Liver (tissue), 9 donors: ENCODE data around the gene CALML5. TPM values are rescaled to one million over a fixed set of nuclear protein-coding genes. Genes with fewer than 3 reads are reported as not detected.

Experiments
- DNase-seq: peaks from one replicate; pipeline ENCODE4 v3.0.0-alpha.2; 2017; ENCODE audit warnings: low spot score
- H3K27ac ChIP-seq, 2 donors: one replicate each; pipeline ENCODE4 v1.7.0; 2013; ENCODE audit warnings: inconsistent platforms in 2 of 2, low read length in 2 of 2, control low read depth in 1 of 2, low read depth in 1 of 2, mild to moderate bottlenecking in 1 of 2
- H3K27me3 ChIP-seq, 4 donors: one replicate each; pipeline versions ENCODE4 v1.6.1 to v1.7.0; 2013; ENCODE audit warnings: low read length in 3 of 4, inconsistent platforms in 1 of 4, mild to moderate bottlenecking in 1 of 4, moderate library complexity in 1 of 4; ENCODE audit not compliant: control insufficient read depth in 4 of 4, insufficient read depth in 4 of 4
- H3K36me3 ChIP-seq, 4 donors: one replicate each; pipeline versions ENCODE4 v1.6.1 to v1.7.0; 2013; ENCODE audit warnings: low read length in 3 of 4, mild to moderate bottlenecking in 3 of 4, low read depth in 1 of 4, moderate library complexity in 1 of 4; ENCODE audit not compliant: control insufficient read depth in 4 of 4, insufficient read depth in 3 of 4
- H3K4me1 ChIP-seq, 4 donors: one replicate each; pipeline versions ENCODE4 v1.6.1 to v1.7.0; 2013; ENCODE audit warnings: low read length in 3 of 4, mild to moderate bottlenecking in 3 of 4, moderate library complexity in 1 of 4; ENCODE audit not compliant: control insufficient read depth in 4 of 4, insufficient read depth in 4 of 4
- H3K4me3 ChIP-seq, 3 donors: one replicate each; pipeline versions ENCODE4 v1.6.1 to v1.7.0; 2013; ENCODE audit warnings: low read length in 3 of 3, control low read depth in 1 of 3, low read depth in 1 of 3, mild to moderate bottlenecking in 1 of 3
- H3K9ac ChIP-seq, 2 donors: one replicate each; pipeline ENCODE4 v1.7.0; 2013; ENCODE audit warnings: low read length in 2 of 2, mild to moderate bottlenecking in 2 of 2, moderate library complexity in 2 of 2, control low read depth in 1 of 2, low read depth in 1 of 2
- H3K9me3 ChIP-seq, 4 donors: one replicate each; pipeline versions ENCODE4 v1.6.1 to v1.7.0; 2013; ENCODE audit warnings: low read length in 3 of 4; ENCODE audit not compliant: control insufficient read depth in 4 of 4
- FOXA2 ChIP-seq: IDR thresholded peaks from 2 replicates; pipeline ENCODE4 v1.6.1; 2016; ENCODE audit warnings: antibody characterized with exemption
- GABPA ChIP-seq, 2 donors: IDR thresholded peaks in 1 of 2; conservative IDR thresholded peaks in 1 of 2; 2 replicates each; pipeline ENCODE4 v1.6.1; 2016; ENCODE audit warnings: antibody characterized with exemption in 2 of 2, mild to moderate bottlenecking in 1 of 2, moderate library complexity in 1 of 2
- HNF4A ChIP-seq, 2 donors: conservative IDR thresholded peaks; 2 replicates each; pipeline ENCODE4 v1.6.1; 2016; ENCODE audit warnings: antibody characterized with exemption in 2 of 2, mild to moderate bottlenecking in 2 of 2
- HNF4G ChIP-seq: IDR thresholded peaks from 2 replicates; pipeline ENCODE4 v1.6.1; 2016; ENCODE audit warnings: antibody characterized with exemption
- RAD21 ChIP-seq, 2 donors: IDR thresholded peaks; 2 replicates each; pipeline ENCODE4 v1.6.1; 2016; ENCODE audit warnings: antibody characterized with exemption in 2 of 2, mild to moderate bottlenecking in 2 of 2
- RXRA ChIP-seq, 2 donors: IDR thresholded peaks; 2 replicates each; pipeline ENCODE4 v1.6.1; 2017 to 2018; ENCODE audit warnings: antibody characterized with exemption in 2 of 2, mild to moderate bottlenecking in 1 of 2
- TAF1 ChIP-seq: conservative IDR thresholded peaks from 2 replicates; pipeline ENCODE4 v1.6.1; 2016; ENCODE audit warnings: antibody characterized with exemption, mild to moderate bottlenecking
- WGBS: extraction: QIAGEN DNeasy Blood & Tissue Kit; methylation state at CpG from one replicate; pipeline ENCODE4 v1.1.7; 2013; 5-methylcytosine and 5-hydroxymethylcytosine counted together
- polyA plus RNA-seq, 2 donors: library from polyadenylated mRNA; stranded (reverse) in 1 of 2; unstranded in 1 of 2; fragments of 200-250 nt in 1 of 2; fragments of >200 nt in 1 of 2; fragmentation: Nextera tagmentation in 1 of 2; extraction: Ambion mirVana in 1 of 2; gene quantifications; one replicate each; pipeline versions ENCODE4 v1.2.1 to v1.2.3, GENCODE V29; 2013 to 2015
- total RNA-seq, 2 donors: library from RNA; depleted of rRNA; stranded (reverse); fragments of >200 nt; gene quantifications; one replicate each; pipeline ENCODE4 v1.2.3, GENCODE V29; 2014
- TF ChIP-seq, protein P1 (sequence below): IDR thresholded peaks from 2 replicates; pipeline ENCODE4 v1.6.1; 2016; ENCODE audit warnings: antibody characterized with exemption, mild to moderate bottlenecking
- TF ChIP-seq, protein P2 (sequence below): IDR thresholded peaks from 2 replicates; pipeline ENCODE4 v1.6.1; 2016; ENCODE audit warnings: antibody characterized with exemption
- TF ChIP-seq, protein P3 (sequence below): IDR thresholded peaks from 2 replicates; pipeline ENCODE4 v1.6.1; 2016; ENCODE audit warnings: antibody characterized with exemption
- TF ChIP-seq, protein P4 (sequence below): fragments of 150-350 bp; IDR thresholded peaks from 2 replicates; pipeline ENCODE4 v1.5.1; 2017; ENCODE audit warnings: improper control_type of control experiment, low read depth, low read length; ENCODE audit not compliant: missing input control
- TF ChIP-seq, protein P5 (sequence below): IDR thresholded peaks from 2 replicates; pipeline ENCODE4 v1.6.1; 2016; ENCODE audit warnings: antibody characterized with exemption
- donor health status: healthy.
- donor health status: healthy.
- donor health status: healthy.
- donor health status: healthy.
- donor health status: healthy.

Gene CALML5
- total and polyA plus RNA-seq, 4 donors, result not detected

DNA sequence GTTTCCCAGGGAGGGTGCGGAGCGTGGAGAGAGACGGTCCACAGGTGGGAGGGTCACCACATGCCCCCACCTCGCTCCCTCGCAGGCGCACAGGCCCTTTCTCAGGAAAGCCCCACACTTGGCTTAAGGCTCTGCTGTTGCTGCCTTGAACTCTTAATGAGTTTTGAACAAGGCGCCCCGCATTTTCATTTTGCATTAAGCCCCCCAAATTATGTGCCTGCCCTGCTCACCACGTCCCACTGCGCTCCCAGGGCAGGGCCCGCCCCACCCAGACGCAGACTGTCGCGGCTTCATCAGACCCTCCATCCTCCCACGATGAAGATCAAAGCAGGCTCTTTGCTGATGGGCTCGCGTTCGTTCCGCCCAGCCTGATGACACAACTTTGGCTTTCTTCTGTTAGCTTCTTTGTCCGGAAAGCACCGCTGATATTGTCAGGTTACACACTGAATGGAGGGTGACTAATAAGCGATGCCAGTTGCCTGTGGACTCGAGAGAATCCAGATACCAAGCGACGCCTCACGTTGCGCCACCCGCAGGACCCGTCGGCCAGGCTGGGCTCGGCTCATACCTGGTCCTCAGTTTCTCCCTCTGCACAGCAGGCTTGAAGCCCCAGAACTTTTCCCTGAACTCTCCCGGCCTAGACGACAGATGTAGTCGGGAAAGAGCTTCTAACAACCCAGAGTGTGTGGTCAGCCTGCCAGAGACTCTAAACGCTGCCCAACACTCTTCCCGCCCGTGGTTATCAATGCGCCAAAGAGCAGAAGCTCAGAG is 34.9 kb upstream of the CALML5 start:
- no peak overlapping the region for H3K27ac ChIP-seq
- H3K27me3 ChIP-seq, result no peaks in the 10 kb centered on the region

More for the DNA sequence above, 34.9 kb upstream of the CALML5 start:
- peaks cover 8 to 29% (median 21%) of the 10 kb centered on the region in 4 donors for H3K4me1 ChIP-seq
- no peaks in the 10 kb centered on the region for H3K36me3 ChIP-seq
- DNase-seq, result no peak
- no peaks in the 10 kb centered on the region for H3K9me3 ChIP-seq
- no peak overlapping the region for H3K9ac ChIP-seq
- WGBS, result 90% methylated on average over 38 of the region's 38 CpGs
- no peak overlapping the region for H3K4me3 ChIP-seq
- TF ChIP-seq RXRA (IDR thresholded peaks at IDR 0.05) (no peak), FOXA2 (no peak), RAD21 (IDR thresholded peaks at IDR 0.05) (no peak), HNF4A (conservative IDR thresholded peaks at IDR 0.05) (no peak), HNF4G (no peak), TAF1 (no peak), GABPA (IDR thresholded peaks at IDR 0.05 in 1 of 2, conservative IDR thresholded peaks at IDR 0.05 in 1 of 2) (no peak)
- TF ChIP-seq, protein P1, sequence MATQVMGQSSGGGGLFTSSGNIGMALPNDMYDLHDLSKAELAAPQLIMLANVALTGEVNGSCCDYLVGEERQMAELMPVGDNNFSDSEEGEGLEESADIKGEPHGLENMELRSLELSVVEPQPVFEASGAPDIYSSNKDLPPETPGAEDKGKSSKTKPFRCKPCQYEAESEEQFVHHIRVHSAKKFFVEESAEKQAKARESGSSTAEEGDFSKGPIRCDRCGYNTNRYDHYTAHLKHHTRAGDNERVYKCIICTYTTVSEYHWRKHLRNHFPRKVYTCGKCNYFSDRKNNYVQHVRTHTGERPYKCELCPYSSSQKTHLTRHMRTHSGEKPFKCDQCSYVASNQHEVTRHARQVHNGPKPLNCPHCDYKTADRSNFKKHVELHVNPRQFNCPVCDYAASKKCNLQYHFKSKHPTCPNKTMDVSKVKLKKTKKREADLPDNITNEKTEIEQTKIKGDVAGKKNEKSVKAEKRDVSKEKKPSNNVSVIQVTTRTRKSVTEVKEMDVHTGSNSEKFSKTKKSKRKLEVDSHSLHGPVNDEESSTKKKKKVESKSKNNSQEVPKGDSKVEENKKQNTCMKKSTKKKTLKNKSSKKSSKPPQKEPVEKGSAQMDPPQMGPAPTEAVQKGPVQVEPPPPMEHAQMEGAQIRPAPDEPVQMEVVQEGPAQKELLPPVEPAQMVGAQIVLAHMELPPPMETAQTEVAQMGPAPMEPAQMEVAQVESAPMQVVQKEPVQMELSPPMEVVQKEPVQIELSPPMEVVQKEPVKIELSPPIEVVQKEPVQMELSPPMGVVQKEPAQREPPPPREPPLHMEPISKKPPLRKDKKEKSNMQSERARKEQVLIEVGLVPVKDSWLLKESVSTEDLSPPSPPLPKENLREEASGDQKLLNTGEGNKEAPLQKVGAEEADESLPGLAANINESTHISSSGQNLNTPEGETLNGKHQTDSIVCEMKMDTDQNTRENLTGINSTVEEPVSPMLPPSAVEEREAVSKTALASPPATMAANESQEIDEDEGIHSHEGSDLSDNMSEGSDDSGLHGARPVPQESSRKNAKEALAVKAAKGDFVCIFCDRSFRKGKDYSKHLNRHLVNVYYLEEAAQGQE, result no peak
- TF ChIP-seq, protein P2, sequence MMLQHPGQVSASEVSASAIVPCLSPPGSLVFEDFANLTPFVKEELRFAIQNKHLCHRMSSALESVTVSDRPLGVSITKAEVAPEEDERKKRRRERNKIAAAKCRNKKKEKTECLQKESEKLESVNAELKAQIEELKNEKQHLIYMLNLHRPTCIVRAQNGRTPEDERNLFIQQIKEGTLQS, result no peak
- TF ChIP-seq, protein P3, sequence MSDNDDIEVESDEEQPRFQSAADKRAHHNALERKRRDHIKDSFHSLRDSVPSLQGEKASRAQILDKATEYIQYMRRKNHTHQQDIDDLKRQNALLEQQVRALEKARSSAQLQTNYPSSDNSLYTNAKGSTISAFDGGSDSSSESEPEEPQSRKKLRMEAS, result no peak
- TF ChIP-seq, protein P4, sequence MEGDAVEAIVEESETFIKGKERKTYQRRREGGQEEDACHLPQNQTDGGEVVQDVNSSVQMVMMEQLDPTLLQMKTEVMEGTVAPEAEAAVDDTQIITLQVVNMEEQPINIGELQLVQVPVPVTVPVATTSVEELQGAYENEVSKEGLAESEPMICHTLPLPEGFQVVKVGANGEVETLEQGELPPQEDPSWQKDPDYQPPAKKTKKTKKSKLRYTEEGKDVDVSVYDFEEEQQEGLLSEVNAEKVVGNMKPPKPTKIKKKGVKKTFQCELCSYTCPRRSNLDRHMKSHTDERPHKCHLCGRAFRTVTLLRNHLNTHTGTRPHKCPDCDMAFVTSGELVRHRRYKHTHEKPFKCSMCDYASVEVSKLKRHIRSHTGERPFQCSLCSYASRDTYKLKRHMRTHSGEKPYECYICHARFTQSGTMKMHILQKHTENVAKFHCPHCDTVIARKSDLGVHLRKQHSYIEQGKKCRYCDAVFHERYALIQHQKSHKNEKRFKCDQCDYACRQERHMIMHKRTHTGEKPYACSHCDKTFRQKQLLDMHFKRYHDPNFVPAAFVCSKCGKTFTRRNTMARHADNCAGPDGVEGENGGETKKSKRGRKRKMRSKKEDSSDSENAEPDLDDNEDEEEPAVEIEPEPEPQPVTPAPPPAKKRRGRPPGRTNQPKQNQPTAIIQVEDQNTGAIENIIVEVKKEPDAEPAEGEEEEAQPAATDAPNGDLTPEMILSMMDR, result no peak
- TF ChIP-seq, protein P5, sequence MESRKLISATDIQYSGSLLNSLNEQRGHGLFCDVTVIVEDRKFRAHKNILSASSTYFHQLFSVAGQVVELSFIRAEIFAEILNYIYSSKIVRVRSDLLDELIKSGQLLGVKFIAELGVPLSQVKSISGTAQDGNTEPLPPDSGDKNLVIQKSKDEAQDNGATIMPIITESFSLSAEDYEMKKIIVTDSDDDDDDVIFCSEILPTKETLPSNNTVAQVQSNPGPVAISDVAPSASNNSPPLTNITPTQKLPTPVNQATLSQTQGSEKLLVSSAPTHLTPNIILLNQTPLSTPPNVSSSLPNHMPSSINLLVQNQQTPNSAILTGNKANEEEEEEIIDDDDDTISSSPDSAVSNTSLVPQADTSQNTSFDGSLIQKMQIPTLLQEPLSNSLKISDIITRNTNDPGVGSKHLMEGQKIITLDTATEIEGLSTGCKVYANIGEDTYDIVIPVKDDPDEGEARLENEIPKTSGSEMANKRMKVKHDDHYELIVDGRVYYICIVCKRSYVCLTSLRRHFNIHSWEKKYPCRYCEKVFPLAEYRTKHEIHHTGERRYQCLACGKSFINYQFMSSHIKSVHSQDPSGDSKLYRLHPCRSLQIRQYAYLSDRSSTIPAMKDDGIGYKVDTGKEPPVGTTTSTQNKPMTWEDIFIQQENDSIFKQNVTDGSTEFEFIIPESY, result no peak
